GM19395 (cell line): ENCODE measurements around the gene EIF5A2.
"Not testable (repeated sequence)": the region's sequence is repeated elsewhere in the genome, so short reads cannot be mapped to it uniquely, and the experiment has no call there.

Experiments
- ATAC-seq: cut with Tn5 transposase; IDR thresholded peaks from one replicate; pipeline ENCODE4 v1.9.1; 2021; ENCODE audit warnings: mild to moderate bottlenecking, moderate library complexity; ENCODE audit not compliant: unreplicated experiment

The EIF5A2 gene

DNA sequence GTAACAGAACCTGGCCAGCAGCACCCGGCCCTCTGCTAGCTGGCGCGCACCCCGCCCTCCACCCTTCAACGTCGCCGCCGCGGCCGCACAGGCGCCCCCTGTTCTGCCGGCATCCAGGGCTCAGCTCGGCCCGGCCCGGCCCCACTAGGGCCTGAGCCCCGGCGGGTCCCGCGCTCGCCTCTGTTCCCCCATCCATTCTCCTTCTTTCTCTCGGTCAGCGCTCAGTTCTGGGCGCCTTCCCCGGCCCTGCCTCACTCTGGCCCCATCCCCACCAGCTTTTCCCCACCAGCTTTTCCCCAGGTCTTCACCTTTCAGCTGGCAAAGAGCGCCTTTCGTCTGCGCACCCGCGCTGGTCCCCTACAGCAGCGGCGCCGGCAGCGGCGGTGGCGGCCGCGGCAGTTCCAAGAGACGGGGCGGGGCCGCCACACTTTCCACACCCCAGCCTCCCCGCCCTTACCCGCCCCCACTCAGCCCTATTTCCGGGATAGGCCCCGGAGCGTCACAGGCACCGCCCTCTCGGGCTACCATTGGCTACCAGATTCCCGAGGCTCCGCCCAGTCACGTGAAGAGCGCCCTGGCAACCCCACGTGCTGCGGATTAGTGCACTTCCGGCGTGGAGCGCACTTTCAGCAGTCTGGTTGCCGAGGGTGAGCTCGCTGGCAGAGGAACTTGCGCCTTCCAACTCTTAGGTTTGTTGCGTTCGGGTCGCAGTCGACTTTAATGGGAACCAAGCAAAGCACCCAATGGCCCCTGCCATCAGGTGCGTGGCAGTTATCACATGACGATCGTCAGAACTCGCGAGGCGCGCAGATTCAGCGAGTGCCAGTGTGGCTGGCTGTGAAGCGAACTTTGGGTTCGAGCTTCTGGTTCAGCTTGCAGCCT is at the start of gene EIF5A2:
EIF5A2 (minus strand) TSS at position 403 of the 882 bp plus-strand sequence. CDS start 831 bp downstream, outside the sequence.
- peak; percentile 92 for ATAC-seq

DNA sequence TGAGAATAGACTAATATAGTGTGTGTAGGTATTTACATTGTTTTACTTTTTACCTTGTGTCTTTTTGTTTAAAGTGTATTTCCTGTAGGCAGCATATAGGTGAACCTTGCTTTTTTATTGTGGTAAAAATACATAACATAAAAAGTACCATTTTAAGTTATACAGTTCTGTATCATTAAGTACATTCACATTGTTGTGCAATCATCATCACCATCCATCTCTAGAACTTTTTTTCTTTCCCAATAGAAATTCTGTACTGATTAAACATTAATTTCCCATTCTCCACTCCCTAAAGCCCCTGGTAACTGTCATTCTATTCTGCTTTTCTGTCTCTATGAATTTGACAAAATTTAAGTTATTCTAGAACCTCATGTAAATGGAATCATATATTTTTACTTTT is 48.2 kb upstream of the EIF5A2 start:
- ATAC-seq: no peak

DNA sequence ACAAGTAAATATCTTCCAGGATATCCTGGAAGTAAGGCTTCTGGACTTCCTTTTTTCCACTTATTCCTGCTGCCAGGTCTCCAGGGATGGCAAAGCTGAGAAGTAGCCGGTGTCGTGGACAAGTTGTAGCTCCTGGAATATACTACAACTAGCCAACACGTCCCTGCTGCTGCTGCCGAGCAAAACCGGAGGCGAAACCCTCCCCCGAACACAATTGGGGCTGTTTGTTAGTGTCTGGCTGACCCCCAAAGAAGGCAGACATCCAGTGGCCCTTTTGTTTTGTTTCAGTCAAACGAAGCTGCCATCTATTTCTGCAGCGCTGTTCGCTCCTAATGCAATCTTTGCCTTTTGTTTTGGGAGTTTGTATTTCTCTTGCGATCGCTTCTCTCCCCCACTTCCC is 45.3 kb upstream of the EIF5A2 start:
- ATAC-seq: no peak

DNA sequence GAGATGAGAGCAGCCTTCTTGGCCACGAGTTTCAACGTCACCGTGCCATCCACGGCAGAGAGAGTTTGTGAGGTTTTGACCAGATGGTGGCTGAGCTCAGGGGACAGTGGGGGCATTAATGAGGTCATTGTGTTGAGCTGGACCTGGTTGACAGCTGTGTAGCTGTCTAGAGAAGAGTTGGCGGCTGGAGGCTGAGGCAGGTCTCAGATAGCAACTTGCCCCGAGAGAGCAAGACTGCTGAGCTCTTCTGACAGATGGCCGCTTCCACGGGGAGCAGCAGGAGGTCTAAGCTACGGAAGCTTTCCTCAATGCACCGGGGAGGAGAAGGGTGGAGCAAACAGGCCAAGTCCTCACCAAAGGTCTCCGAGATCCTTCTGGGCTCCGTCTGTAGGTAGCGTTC is 44.8 kb upstream of the EIF5A2 start:
- no peak for ATAC-seq

DNA sequence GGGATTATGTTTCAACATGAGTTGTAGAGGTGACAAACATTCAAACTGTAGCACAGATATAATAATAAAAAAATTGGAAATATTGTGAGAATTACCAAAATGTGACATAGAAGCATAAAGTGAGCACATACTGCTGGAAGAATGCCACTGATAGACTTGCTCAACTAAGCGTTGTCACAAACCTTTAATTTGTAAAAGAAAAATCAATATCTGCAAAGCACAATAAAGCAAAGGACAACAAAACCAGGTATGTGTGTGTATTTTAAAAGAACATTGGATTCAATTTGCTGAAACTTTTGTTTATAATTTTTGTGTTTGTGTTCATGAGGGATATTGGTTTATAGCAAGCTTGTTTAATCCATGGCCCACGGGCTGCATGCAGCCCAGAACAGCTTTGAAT is 40.8 kb upstream of the EIF5A2 start:
- ATAC-seq: no peak

DNA sequence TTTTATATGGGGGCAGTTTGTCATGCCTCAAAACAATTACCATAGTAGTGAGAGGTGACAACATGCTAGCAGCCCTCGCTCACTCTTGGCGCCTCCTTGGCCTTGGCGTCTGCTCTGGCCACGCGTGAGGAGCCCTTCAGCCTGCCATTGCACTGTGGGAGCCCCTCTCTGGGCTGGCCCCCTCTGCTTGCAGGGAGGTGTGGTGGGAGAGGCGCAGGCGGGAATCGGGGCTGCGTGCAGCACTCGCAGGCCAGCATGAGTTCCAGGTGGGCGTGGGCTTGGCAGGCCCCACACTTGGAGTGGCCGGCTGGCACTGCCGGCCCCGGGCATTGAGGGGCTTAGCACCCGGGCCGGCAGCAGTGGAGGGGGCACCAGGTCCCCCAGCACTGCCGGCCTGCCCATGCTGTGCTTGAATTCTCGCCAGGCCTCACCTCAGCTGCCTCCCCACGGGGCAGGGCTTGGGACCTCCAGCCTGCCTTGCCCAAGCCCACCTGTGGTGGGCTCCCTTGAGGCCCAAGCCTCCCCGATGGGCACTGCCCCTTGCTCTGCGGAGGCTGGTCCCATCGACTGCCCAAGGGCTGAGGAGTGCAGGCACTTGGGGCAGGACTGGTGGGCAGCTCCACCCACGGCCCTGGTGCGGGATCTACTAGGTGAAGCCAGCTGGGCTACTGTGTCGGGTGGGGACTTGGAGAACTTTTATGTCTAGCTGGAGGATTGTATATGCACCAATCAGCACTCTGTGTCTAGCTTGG is 38.8 kb upstream of the EIF5A2 start:
- no peak for ATAC-seq

DNA sequence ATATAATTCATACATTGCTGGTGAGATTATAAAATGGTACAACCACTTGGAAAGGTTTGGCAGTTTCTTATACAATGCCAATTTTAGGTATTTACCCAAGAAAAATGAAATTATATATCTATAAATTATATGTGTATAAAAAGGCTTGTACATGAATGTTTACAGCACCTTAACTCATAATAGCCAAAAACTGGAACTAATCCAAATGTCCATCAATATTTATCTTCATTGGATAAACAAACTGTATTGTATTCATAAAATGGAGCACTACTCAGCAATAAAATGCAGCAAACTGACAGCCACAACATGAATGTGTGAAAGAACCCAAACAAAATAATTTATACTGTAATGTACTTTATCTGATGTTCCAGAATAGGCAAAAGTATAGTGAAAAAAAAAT is 33.6 kb upstream of the EIF5A2 start:
- no peak for ATAC-seq

DNA sequence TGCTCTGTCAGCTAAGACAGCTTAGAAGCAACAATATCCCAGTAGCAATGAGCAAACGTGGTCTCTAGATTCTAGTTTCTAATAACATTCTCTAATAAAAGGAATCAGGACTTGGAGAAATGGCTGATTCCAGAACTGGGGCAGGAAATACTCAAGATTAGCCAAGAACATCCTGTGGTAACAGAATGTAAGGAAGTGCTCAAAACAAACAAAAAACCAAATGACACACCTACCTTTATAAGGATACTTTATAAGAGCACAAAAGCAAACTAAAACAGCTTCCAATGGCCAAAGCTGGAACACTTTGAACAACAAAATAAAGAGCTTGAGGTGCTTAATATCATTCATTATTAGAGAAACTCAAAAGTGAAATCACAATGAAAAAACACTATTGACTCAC is 33.1 kb upstream of the EIF5A2 start:
- no peak for ATAC-seq

DNA sequence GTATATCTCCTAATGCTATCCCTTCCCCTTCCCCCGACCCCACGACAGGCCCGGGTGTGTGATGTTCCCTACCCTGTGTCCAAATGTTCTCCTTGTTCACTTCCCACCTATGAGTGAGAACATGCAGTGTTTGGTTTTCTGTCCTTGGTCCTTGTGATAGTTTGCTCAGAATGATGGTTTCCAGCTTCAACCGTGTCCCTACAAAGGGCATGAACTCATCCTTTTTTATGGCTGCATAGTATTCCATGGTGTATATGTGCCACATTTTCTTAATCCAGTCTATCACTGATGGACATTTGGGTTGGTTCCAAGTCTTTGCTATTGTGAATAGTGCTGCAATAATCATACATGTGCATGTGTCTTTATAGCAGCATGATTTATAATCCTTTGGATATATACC is 24.6 kb upstream of the EIF5A2 start:
- ATAC-seq: not testable (repeated sequence)

DNA sequence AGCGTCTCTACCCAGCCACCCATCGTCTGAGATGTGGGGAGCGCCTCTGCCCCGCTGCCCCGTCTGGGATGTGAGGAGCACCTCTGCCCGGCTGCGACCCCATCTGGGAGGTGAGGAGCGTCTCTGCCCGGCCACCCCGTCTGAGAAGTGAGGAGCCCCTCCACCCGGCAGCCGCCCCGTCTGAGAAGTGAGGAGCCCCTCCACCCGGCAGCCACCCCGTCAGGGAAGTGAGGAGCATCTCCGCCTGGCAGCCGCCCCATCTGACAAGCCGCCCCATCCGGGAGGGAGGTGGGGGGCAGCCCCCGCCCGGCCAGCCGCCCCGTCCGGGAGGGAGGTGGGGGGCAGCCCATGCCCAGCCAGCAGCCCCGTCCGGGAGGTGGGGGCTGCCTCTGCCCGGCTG is 15.1 kb upstream of the EIF5A2 start:
- ATAC-seq: not testable (repeated sequence)

DNA sequence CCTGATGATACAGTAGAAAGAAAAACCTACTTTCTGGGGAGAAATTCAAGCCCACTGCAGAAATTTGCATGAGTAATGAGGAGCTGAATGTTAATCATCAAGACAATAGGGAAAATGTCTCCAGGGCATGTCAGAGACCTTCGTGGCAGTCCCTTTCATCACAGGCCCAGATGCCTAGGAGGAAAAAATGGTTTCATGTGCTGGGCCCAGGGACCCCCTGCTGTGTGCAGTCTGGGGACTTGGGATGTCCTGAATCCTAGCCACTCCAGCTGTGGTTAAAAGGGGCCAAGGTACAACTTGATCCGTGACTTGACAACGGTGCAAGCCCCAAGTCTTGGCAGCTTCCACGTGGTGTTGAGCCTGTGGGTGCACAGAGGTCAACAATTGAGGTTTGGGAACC is 10.3 kb upstream of the EIF5A2 start:
- no peak for ATAC-seq

DNA sequence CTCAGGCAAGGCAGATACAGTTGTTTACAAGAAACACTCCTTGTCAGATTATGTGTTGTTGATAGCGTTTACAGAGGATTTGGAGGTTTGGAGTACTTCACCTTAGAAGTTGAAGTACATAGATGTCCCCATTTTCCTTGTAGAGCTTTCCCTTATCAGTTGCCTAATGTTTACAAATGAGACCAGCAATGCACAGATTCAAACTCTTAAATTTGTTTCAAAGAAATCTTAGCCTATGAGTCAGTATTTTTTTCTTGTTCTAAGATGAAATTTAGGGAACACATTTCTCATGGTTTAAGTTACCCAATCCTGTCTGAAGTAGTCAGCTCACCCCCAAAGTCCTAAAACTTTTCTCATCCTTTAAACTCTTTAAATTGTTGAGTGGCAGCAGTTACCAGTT is 6.3 kb upstream of the EIF5A2 start:
- no peak for ATAC-seq

DNA sequence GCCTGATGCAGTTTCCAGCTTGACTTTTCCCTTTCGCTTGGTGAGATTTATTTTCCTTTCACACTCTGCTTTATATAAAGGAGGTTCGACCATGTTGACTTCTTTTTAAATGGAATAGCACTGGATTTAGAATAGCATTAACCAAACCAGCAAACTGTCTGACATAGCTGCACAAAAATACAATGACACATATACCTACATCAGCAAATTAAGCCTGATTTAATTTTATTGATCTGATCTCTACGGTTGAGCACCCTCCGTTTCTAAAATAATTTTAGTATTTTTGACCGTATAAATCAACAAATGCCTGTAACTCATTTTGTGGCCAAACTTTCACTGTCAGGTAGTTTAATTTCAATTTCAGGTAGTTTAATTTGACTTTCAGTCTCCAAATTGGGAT is 5.8 kb upstream of the EIF5A2 start:
- ATAC-seq: no peak

DNA sequence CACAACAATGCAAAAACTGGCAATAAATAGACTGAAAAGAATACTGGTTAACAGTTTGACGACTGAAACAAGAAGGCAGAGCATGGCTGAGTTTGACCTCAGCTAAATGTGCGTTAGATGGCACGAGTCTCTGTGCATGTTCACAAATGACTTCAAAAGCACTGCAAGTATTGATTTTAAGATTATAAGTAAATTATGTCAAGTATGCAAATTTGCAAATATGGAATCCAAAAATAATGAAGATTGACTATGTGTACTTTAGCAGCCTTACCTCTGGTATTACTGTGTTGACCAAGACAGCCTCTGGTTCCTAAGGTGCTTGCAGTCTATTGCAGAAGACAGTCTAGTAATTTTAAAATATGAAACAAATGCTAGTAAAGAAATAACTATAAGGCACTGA is 2.6 kb upstream of the EIF5A2 start:
- ATAC-seq: no peak

DNA sequence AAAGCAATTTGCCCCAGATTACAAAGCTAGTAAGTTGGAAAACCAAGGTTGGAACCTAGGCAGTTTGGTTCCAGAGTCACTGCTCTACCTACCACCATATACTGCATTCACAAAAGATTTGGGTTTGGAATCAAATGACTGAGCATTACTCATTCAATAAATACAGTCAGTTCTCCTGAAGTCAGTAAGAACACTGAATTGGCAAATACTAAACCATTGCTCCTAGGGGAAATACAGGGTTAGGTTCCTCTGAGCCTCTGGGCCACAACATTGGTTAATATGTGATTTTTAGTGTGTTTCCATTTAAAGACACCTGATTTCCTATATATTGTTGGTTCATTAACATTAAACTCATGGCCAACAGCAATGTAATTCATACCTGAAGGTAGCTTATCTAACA is 2.1 kb upstream of the EIF5A2 start:
- no peak for ATAC-seq

DNA sequence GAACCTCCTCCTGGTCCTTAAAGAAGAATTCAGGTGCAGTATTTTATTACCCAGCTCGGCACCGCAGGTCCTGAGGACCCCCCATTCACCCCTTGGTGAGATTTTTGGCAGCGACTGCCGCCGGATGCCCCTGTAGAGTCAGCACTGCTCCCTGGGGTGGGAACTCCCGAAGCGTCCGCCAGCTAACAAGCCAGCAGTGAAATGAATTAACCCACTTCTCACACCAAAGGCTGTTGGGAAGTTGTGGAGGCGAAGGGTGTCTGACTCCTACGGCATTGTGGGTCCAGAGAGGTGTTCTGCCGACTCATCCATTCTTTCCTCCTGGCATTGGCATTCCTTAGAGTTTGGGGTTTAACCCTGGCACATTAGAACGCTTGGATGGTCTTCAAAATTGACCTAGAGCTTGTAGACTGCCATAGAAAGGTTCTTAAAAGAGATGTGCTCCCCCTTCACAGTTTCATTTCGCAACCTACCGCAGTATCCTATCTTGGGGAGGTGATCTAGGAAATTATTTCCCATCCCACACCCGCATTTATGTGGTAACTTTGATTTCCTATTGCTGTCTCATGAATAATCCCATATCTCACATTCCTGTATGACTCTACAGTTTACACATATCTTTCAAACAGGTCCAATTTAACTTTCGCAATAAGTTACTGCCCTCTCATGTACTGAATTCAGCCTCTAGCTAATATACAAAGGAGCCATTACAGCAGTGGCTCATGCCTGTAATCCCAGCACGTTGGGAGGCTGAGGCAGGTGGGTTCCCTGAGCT is 879 bp upstream of the EIF5A2 start:
- no peak for ATAC-seq

DNA sequence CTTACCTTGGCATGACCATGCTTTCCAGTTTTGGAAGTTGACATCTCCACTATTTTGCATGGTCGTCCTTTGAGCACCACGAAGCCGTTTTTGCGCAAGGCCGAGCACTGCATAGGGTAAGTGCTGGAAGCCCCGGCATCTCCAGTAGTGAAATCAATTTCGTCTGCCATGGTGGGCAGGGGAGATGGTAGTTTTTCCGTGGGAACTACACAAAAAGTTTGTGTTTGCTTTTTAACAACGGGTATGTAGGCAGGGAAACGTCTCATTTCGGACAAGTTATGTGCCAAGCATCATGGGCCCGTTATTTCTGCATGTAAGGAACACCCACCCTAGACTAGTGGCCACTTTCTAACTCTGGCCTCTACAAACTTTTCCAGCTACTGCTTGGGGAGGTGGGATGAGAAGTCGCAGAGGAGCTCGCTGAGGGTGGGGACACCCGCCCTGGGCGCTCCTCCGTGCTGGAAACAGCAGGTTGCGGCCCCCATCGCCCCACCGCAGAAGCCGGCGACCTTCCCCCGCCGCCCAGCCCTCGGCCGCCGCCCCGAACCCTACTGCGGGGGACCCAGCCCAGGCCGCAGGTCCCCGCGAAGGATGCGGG is 701 bp downstream of the EIF5A2 start:
- no peak for ATAC-seq

DNA sequence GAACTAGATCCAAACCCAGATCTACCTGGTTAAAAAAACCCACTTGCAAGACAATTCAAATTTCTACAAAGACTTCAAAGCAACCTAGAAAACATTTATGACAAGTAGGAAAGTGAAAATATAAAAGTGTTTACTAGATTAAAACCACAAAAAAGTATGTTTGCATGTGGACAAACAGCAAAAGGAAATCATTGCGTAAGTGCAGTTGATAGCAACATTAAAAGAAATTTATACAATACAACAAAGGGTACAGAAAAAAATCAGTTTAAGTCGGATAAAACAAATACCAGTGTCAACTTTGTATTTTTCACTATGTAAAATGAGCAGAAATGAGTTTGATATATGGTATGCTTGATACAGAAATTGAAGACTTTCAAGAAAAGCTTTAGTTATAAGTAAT is 2.6 kb downstream of the EIF5A2 start:
- no peak for ATAC-seq

DNA sequence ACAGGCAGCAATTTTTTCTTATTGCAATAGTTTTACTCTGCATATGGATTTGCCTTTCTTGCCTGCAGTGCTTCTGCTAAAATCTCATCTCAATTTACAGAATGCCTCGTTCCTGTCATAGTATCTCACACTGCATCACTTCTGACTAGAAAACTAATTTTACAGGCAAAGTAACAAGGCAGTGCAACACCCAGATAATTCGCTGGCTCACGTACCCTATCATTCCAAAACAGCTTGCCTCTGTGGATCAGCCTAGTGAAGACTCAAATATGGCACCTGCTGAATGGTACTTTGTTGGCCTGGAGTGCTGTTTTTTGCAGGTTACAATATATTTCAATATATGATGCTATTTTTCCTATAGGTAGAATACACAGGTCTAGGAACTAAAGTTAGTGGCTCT is 5.3 kb downstream of the EIF5A2 start:
- no peak for ATAC-seq

DNA sequence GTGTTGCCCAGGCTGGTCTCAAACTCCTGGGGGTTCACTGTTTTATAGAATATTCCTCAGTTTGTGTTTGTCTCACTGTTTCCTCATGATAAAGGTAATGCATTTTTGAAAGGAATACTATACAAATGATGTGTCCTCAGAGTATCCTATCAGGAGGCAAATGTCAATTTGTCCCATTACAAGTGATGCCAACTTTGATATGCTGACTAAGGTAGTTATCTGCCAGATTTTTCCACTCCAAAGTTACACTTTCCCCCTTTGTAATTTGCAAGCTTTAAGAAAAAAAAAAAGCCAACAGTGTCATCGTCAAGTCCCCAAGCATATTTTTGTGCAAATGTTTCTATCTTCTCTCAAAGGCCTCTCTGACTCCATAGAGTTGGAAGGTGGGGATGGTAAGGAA is 9.0 kb downstream of the EIF5A2 start:
- ATAC-seq: no peak

DNA sequence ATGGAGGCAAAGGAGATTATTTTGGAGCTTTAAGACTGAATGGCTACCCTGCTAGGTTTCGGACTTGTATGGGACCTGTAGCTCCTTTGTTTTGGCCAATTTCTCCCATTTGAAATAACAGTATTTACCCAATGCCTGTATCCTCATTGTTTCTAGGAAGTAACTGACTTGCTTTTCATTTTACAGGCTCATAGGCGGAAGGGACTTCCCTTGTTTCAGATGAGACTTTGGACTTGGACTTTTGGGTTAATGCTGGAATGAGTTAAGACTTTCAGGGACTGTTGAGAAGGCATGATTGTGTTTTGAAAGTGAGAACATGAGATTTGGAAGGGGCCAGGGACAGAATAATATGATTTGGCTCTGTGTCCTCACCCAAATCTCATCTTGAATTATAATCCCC is 10.5 kb downstream of the EIF5A2 start:
- ATAC-seq: no peak
